HG03039 (cell line): ENCODE measurements around the gene FANCL.
"Not testable (repeated sequence)": the region's sequence is repeated elsewhere in the genome, so short reads cannot be mapped to it uniquely, and the experiment has no call there.

ENCODE experiments used
- ATAC-seq: cut with Tn5 transposase; IDR thresholded peaks from one replicate; pipeline ENCODE4 v1.9.1; 2021; ENCODE audit warnings: mild to moderate bottlenecking, moderate library complexity; ENCODE audit not compliant: unreplicated experiment

Gene FANCL

GRCh38 chr2:58155160-58155778, 85.9 kb downstream of the FANCL start:
- ATAC-seq, result no peak

- no peak for ATAC-seq
Observed at GRCh38 chr2:58146707-58147106, 94.4 kb downstream of the FANCL start.

- ATAC-seq, result not testable (repeated sequence)
Observed at GRCh38 chr2:58145769-58146168, 95.4 kb downstream of the FANCL start.

GRCh38 chr2:58140508-58141072, 100.5 kb downstream of the FANCL start:
- ATAC-seq, result no peak

GRCh38 chr2:58138396-58139030, 102.6 kb downstream of the FANCL start:
- ATAC-seq, result no peak

GRCh38 chr2:58137856-58138255, 103.3 kb downstream of the FANCL start:
- ATAC-seq, result no peak

GRCh38 chr2:58137221-58137620, 103.9 kb downstream of the FANCL start:
- ATAC-seq, result no peak

GRCh38 chr2:58135861-58136260, 105.3 kb downstream of the FANCL start:
- no peak for ATAC-seq

- no peak for ATAC-seq
Observed at GRCh38 chr2:58133395-58133794, 107.7 kb downstream of the FANCL start.

GRCh38 chr2:58131191-58132011, 109.7 kb downstream of the FANCL start:
- no peak for ATAC-seq

GRCh38 chr2:58130238-58130637, 110.9 kb downstream of the FANCL start:
- no peak for ATAC-seq

- ATAC-seq, result no peak
Observed at GRCh38 chr2:58127111-58127510, 114.0 kb downstream of the FANCL start.

- no peak for ATAC-seq
Observed at GRCh38 chr2:58122540-58122939, 118.6 kb downstream of the FANCL start.

GRCh38 chr2:58122040-58122439, 119.1 kb downstream of the FANCL start:
- ATAC-seq, result no peak

- no peak for ATAC-seq
Observed at GRCh38 chr2:58120626-58121229, 120.4 kb downstream of the FANCL start.

- ATAC-seq, result not testable (repeated sequence)
Observed at GRCh38 chr2:58113563-58113962, 127.6 kb downstream of the FANCL start.

GRCh38 chr2:58110765-58111164, 130.4 kb downstream of the FANCL start:
- ATAC-seq, result no peak

GRCh38 chr2:58109481-58109880, 131.6 kb downstream of the FANCL start:
- ATAC-seq, result no peak
